GM18498 (cell line): Measurements from ENCODE around the gene MCRIP2.
"Not testable (repeated sequence)": the region's sequence is repeated elsewhere in the genome, so short reads cannot be mapped to it uniquely, and the experiment has no call there.

Experiments used
- ATAC-seq: cut with Tn5 transposase; IDR thresholded peaks from one replicate; pipeline ENCODE4 v1.9.1; 2021; ENCODE audit warnings: mild to moderate bottlenecking, moderate library complexity; ENCODE audit not compliant: unreplicated experiment

MCRIP2 gene

GRCh38 chr16:641326-642188, at the start of gene MCRIP2:
Gene MCRIP2, plus strand, starts transcription at chr16:641828. Its CDS starts 164 bp downstream, at chr16:641992.
- peak; percentile 54 for ATAC-seq

GRCh38 chr16:591892-592517, 49.6 kb upstream of the MCRIP2 start:
- no peak for ATAC-seq

- no peak for ATAC-seq
Observed at GRCh38 chr16:592518-593306, 48.9 kb upstream of the MCRIP2 start.

- no peak for ATAC-seq
Observed at GRCh38 chr16:593406-593805, 48.2 kb upstream of the MCRIP2 start.

GRCh38 chr16:593807-594206, 47.8 kb upstream of the MCRIP2 start:
- no peak for ATAC-seq

- ATAC-seq: no peak
Observed at GRCh38 chr16:595094-595528, 46.5 kb upstream of the MCRIP2 start.

- ATAC-seq: no peak
Observed at GRCh38 chr16:595942-596735, 45.5 kb upstream of the MCRIP2 start.

- no peak for ATAC-seq
Observed at GRCh38 chr16:596736-597060, 44.9 kb upstream of the MCRIP2 start.

GRCh38 chr16:597655-598054, 44.0 kb upstream of the MCRIP2 start:
- not testable (repeated sequence) for ATAC-seq

GRCh38 chr16:598823-599739, 42.5 kb upstream of the MCRIP2 start:
- no peak for ATAC-seq

- ATAC-seq: no peak
Observed at GRCh38 chr16:600781-601180, 40.8 kb upstream of the MCRIP2 start.

- ATAC-seq: no peak
Observed at GRCh38 chr16:603933-604332, 37.7 kb upstream of the MCRIP2 start.

- no peak for ATAC-seq
Observed at GRCh38 chr16:606656-607307, 34.8 kb upstream of the MCRIP2 start.

- no peak for ATAC-seq
Observed at GRCh38 chr16:608019-608418, 33.6 kb upstream of the MCRIP2 start.

GRCh38 chr16:609316-609715, 32.3 kb upstream of the MCRIP2 start:
- no peak for ATAC-seq

GRCh38 chr16:609984-610383, 31.6 kb upstream of the MCRIP2 start:
- ATAC-seq: no peak

- ATAC-seq: no peak
Observed at GRCh38 chr16:610513-611381, 30.9 kb upstream of the MCRIP2 start.

- ATAC-seq: no peak
Observed at GRCh38 chr16:615122-615521, 26.5 kb upstream of the MCRIP2 start.
